Thyroid gland (tissue), 4 donors: ENCODE data around the gene TPD52L1. TPM values are rescaled to one million over a fixed set of nuclear protein-coding genes. Genes with fewer than 3 reads are reported as not detected.

Experiments
- DNase-seq, 2 donors: peaks; one replicate each; pipeline ENCODE4 v3.0.0-alpha.2; 2019
- H3K27ac ChIP-seq, 3 donors: fragments of 200-600 bp; sonication (generic); 1 replicate in 2 of 3; 2 replicates in 1 of 3; pipeline ENCODE4 v1.5.1; 2016 to 2019; ENCODE audit warnings: mild to moderate bottlenecking in 1 of 3, moderate library complexity in 1 of 3
- H3K27me3 ChIP-seq: fragments of 200-600 bp; sonication (generic); one replicate; pipeline ENCODE4 v1.5.1; 2019
- H3K36me3 ChIP-seq, 2 donors: fragments of 200-600 bp; sonication (generic); one replicate each; pipeline ENCODE4 v1.5.1; 2016 to 2019
- H3K4me1 ChIP-seq, 2 donors: fragments of 200-600 bp; sonication (generic); one replicate each; pipeline ENCODE4 v1.5.1; 2017 to 2019
- H3K4me3 ChIP-seq, 3 donors: fragments of 200-600 bp; sonication (generic); replicated peaks in 1 of 3; 1 replicate in 2 of 3; 2 replicates in 1 of 3; pipeline ENCODE4 v1.5.1; 2016; ENCODE audit warnings: mild to moderate bottlenecking in 1 of 3
- H3K9me3 ChIP-seq: fragments of 200-600 bp; sonication (generic); one replicate; pipeline ENCODE4 v1.5.1; 2017
- POLR2A ChIP-seq, 2 donors: fragments of 450-650 bp; IDR thresholded peaks; one replicate each; pipeline ENCODE4 v1.6.1; 2017; ENCODE audit warnings: antibody characterized with exemption in 2 of 2, mild to moderate bottlenecking in 2 of 2, moderate library complexity in 1 of 2
- WGBS, 2 donors: methylation state at CpG; one replicate each; pipeline ENCODE4 v1.1.5; 2017; 5-methylcytosine and 5-hydroxymethylcytosine counted together
- intact Hi-C: fragments of 100-400 bp; cut with DNase I; formaldehyde crosslinking; loops from one replicate; pipeline ENCODE4 v1.15.1; 2023
- total RNA-seq, 4 donors: library from RNA; depleted of rRNA; stranded (reverse); fragments of >200 nt; gene quantifications; one replicate each; pipeline ENCODE4 v1.2.3, GENCODE V29; 2016
- TF ChIP-seq, protein P1 (sequence below), 6 experiments: fragments of 200-600 bp in 3 of 6; fragments of 450-650 bp in 3 of 6; sonication (generic) in 3 of 6; IDR thresholded peaks; one replicate each; pipeline ENCODE4 v1.5.1; 2016 to 2019; ENCODE audit warnings: antibody characterized with exemption in 6 of 6, mild to moderate bottlenecking in 2 of 6, inconsistent platforms in 1 of 6, moderate library complexity in 1 of 6

Gene TPD52L1
- total RNA-seq, 4 donors from 2014 or later = 182 to 392 (median 293) TPM

DNA sequence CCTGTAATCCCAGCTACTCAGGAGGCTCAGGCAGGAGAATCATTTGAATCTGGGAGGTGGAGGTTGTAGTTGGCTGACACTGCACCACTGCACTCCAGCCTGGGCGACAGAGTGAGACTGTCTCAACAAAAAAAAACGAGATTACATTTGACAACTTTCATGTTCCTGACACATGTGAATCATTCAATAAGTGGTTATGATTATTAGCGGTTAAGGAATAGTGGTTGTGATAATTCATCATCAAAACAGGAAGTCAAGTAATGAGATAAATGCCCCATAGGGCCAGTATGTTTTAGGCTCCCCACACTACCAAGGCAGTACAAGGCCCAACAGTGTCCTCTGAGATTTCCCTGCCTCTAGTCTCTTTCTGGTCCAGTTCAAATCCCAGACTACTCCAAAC lies 145.7 kb downstream of the TPD52L1 start:
- Histone ChIP-seq H3K27ac (no peak overlapping the region), H3K4me1 (peaks cover 14 to 17% of the 10 kb centered on the region in 2 donors), H3K27me3 (no peaks in the 10 kb centered on the region), H3K36me3 (peaks cover 0 to 8% of the 10 kb centered on the region in 2 donors), H3K9me3 (no peaks in the 10 kb centered on the region), H3K4me3 (no peak overlapping the region)
- no peak for DNase-seq
- intact Hi-C loops = no loop called here
- 83 to 95% methylated on average over 3 of the region's 3 CpGs for WGBS, 2 donors
- TF ChIP-seq POLR2A (IDR thresholded peaks at IDR 0.05) = no peak
- TF ChIP-seq, protein P1, sequence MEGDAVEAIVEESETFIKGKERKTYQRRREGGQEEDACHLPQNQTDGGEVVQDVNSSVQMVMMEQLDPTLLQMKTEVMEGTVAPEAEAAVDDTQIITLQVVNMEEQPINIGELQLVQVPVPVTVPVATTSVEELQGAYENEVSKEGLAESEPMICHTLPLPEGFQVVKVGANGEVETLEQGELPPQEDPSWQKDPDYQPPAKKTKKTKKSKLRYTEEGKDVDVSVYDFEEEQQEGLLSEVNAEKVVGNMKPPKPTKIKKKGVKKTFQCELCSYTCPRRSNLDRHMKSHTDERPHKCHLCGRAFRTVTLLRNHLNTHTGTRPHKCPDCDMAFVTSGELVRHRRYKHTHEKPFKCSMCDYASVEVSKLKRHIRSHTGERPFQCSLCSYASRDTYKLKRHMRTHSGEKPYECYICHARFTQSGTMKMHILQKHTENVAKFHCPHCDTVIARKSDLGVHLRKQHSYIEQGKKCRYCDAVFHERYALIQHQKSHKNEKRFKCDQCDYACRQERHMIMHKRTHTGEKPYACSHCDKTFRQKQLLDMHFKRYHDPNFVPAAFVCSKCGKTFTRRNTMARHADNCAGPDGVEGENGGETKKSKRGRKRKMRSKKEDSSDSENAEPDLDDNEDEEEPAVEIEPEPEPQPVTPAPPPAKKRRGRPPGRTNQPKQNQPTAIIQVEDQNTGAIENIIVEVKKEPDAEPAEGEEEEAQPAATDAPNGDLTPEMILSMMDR (IDR thresholded peaks at IDR 0.05) = no peak

DNA sequence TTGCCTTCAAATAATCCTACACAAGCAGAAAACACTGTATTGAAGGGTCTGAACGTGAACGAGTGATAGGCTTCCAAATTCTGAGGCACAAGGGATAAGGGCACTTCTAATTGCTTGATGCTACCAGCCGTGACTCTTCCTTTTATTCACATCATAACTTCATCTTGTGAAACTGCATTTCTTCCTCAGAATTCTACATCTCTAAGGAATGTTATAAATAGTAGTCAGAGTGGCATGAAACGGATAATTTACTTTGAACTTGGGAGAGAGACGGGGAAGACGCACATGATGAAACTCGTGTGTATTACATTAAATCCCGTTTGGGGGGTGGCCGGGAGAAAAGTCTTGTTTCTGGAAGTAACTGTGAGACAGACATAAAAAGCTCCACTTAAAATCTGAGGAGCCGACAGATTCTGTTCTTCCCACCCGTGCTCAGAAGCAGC lies 147.4 kb downstream of the TPD52L1 start:
- intact Hi-C loops = loop anchor here (5.0 to 10.0 kb wide), 2 partner anchors 149 to 674 kb away; partner anchors contain the start of gene TPD52L1
- 5 to 6% methylated on average over 11 of the region's 11 CpGs for WGBS, 2 donors
- peaks cover 0 to 8% of the 10 kb centered on the region in 2 donors for H3K36me3 ChIP-seq

DNA sequence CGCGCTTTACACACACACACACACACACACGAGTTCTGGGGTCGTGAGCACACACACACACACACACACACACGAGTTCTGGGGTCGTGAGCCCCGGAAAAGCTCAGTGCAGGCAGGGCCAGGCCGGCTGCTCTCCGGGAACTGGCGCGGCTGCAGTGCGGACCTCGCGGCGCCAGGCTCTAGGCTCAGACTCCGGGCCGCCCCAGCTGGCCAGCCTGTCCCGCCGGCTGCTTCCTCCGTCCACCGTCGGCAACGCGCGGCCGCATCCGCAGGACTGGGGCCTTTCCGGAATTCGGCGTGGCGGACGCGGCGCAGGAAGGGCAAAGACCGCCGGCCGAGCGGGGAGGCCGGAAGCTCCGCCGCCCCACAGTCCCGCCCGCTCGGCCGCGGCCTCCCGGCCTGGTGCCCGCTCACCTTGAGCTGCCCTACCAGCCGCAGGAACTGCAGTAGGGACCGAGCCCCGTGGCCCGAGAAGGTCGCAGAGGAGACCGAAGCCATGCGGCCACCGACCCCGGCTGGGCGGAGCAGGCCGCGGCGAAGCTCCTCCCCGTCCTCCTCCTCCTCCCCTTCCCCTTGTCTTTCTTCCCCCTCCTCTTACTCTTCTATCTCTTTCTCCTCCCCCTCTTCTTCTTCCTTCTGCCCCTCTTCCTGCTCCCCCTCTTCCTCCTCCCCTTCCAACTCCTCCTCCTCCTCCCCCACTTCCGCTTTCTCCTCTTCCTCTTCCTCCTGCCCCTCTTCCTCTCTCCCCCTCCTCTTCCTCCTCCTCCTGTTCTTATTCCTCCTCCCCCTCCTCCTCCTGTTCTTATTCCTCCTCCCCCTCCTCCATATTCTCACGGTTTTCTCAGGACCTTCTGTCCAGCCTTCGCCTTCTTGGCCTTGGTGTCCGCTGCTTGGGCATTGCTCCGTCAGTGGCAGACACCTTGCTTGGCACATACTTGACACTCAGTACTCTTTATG lies 148.1 kb downstream of the TPD52L1 start, which contains the start of gene HDDC2:
Gene HDDC2 (minus strand): TSS at position 533 of the 957 bp plus-strand sequence. CDS start 35 bp downstream, at position 498.
- H3K9me3 ChIP-seq = no peaks in the 10 kb centered on the region
- H3K27ac ChIP-seq = peak within 1 kb of the TSS; percentile 66 to 90 (median 70)
- peak in 1 of 2 donors; percentile 73 for TF ChIP-seq POLR2A (IDR thresholded peaks at IDR 0.05)
- TF ChIP-seq, protein P1 (IDR thresholded peaks at IDR 0.05) = no peak
- no peaks in the 10 kb centered on the region for H3K27me3 ChIP-seq
- H3K36me3 ChIP-seq = peaks cover 0 to 2% of the 10 kb centered on the region in 2 donors
- 6 to 8% methylated on average over 41 to 50 of the region's 67 CpGs for WGBS, 2 donors
- H3K4me1 ChIP-seq = peaks cover 8 to 14% of the 10 kb centered on the region in 2 donors
- peak within 1 kb of the TSS; percentile 52 to 77 (median 71) for H3K4me3 ChIP-seq
- intact Hi-C loops = loop anchor here (5.0 to 10.0 kb wide), 2 partner anchors 149 to 673 kb away; partner anchors contain the start of gene TPD52L1
- DNase-seq = peak; percentile 67 to 71

More for the DNA sequence above, 147.4 kb downstream of the TPD52L1 start:
- peak in 1 of 2 donors; percentile 18 for DNase-seq
- Histone ChIP-seq H3K9me3 (no peaks in the 10 kb centered on the region), H3K27me3 (no peaks in the 10 kb centered on the region), H3K27ac (peak overlapping the region in 2 of 3 donors; percentile 66 to 90), H3K4me3 (peak overlapping the region; percentile 52 to 77 (median 71)), H3K4me1 (peaks cover 8 to 14% of the 10 kb centered on the region in 2 donors)
- TF ChIP-seq POLR2A (IDR thresholded peaks at IDR 0.05) = no peak
- TF ChIP-seq, protein P1 (IDR thresholded peaks at IDR 0.05) = no peak

DNA sequence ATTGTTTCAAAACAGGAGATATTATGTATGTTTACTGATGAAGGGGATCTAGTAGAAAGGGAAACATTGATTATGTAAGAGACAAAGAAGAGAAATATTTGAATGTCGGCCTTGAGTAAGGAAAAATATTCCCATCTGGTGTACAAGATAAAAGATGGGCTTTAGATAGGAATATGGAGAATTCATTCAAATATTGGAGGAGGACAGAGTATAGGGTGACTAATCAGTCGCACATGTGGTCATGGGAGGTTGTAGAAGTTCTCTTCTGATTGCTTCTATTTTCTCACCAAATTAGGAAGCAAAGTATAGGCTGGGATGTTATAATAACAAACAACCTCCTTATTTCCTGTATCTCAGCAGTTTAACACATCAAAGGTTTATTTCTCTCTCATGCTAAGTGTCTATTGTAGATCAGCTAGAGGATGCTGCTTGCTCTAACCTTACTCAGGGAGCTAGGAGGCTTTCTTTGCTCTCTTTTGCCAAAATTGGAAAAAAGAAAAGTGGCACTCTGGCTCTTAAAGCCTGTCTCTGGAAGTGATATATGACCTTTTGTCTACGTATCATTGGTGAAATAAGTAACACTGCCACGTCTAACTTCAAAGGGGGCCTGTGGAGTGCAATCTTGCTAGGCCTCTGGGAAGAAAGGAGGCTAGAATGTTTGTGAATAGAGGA lies 149.4 kb downstream of the TPD52L1 start:
- WGBS, 2 donors = 86 to 87% methylated on average over 4 of the region's 4 CpGs
- DNase-seq = no peak
- Histone ChIP-seq H3K4me1 (peaks cover 8 to 14% of the 10 kb centered on the region in 2 donors), H3K4me3 (no peak overlapping the region), H3K27ac (no peak overlapping the region), H3K36me3 (no peaks in the 10 kb centered on the region), H3K27me3 (no peaks in the 10 kb centered on the region), H3K9me3 (no peaks in the 10 kb centered on the region)
- intact Hi-C loops = loop anchor here (5.0 to 10.0 kb wide), 2 partner anchors 151 to 672 kb away; partner anchors contain the start of gene TPD52L1
- TF ChIP-seq, protein P1 (IDR thresholded peaks at IDR 0.05) = no peak
- no peak for TF ChIP-seq POLR2A (IDR thresholded peaks at IDR 0.05)
